ENCODE measurements around the gene SLC22A4.

Gene SLC22A4

GRCh38 chr5:132321109-132321721 is 27.0 kb downstream of the SLC22A4 start:
- Histone ChIP-seq H3K4me3 (ENCODE audit: insufficient read depth in 1 of 2, low read depth in 1 of 2, low read length in 2 of 2) (no peak overlapping the region), H2BK12ac (ENCODE audit: low read length in 2 of 2) (no peak overlapping the region), H4K8ac (ENCODE audit: low read length) (no peak overlapping the region), H3K4me1 (ENCODE audit: control insufficient read depth, insufficient read depth, low read depth, low read length) (peaks cover 12% of the 10 kb centered on the region), H3K9me3 (ENCODE audit: control insufficient read depth, low read length) (no peaks in the 10 kb centered on the region), H2BK120ac (ENCODE audit: low read depth, low read length) (no peak overlapping the region), H2AK5ac (ENCODE audit: low read length, severe bottlenecking) (no peak overlapping the region), H3K27me3 (ENCODE audit: control insufficient read depth in 1 of 2, insufficient read depth in 1 of 2, low read length in 2 of 2) (no peaks in the 10 kb centered on the region), H3K23ac (ENCODE audit: low read length in 2 of 2) (no peak overlapping the region), H3K79me1 (replicated peaks; ENCODE audit: low read length, poor library complexity, severe bottlenecking) (peaks cover 1% of the 10 kb centered on the region), H3K4ac (ENCODE audit: low read depth in 1 of 2, low read length in 2 of 2) (no peak overlapping the region), H4K91ac (ENCODE audit: low read length) (no peak overlapping the region), H3K14ac (ENCODE audit: low read length in 2 of 2) (no peak overlapping the region), H2BK15ac (ENCODE audit: low read depth, poor library complexity, severe bottlenecking) (no peak overlapping the region), H3K27ac (ENCODE audit: low read length, poor library complexity, severe bottlenecking) (no peak overlapping the region), H3K9ac (ENCODE audit: low read length) (no peak overlapping the region), H3K36me3 (ENCODE audit: control insufficient read depth in 1 of 2, insufficient read depth in 2 of 2, low read depth in 1 of 2, low read length in 2 of 2) (peaks cover 13 to 19% of the 10 kb centered on the region in 2 experiments), H2BK5ac (ENCODE audit: low read depth, low read length, poor library complexity, severe bottlenecking) (no peak overlapping the region), H2AFZ (ENCODE audit: low read depth, low read length) (no peak overlapping the region), H3K18ac (ENCODE audit: low read depth in 1 of 2, low read length in 2 of 2) (no peak overlapping the region), H3K4me2 (ENCODE audit: low read length, poor library complexity, severe bottlenecking) (no peak overlapping the region)
- 95% methylated on average over 3 of the region's 3 CpGs for WGBS
- DNase-seq: no peak

GRCh38 chr5:132322266-132322665 is 28.1 kb downstream of the SLC22A4 start:
- H2BK12ac ChIP-seq (ENCODE audit: low read length in 2 of 2): no peak overlapping the region

GRCh38 chr5:132323202-132323601 is 29.0 kb downstream of the SLC22A4 start:
- Histone ChIP-seq H2BK120ac (ENCODE audit: low read depth, low read length) (no peak overlapping the region), H3K9me3 (ENCODE audit: control insufficient read depth, low read length) (no peaks in the 10 kb centered on the region), H3K4ac (ENCODE audit: low read depth in 1 of 2, low read length in 2 of 2) (no peak overlapping the region), H3K27ac (ENCODE audit: low read length, poor library complexity, severe bottlenecking) (no peak overlapping the region), H4K8ac (ENCODE audit: low read length) (no peak overlapping the region), H2BK5ac (ENCODE audit: low read depth, low read length, poor library complexity, severe bottlenecking) (no peak overlapping the region), H3K36me3 (ENCODE audit: control insufficient read depth in 1 of 2, insufficient read depth in 2 of 2, low read depth in 1 of 2, low read length in 2 of 2) (peaks cover 11 to 14% of the 10 kb centered on the region in 2 experiments), H2AFZ (ENCODE audit: low read depth, low read length) (no peak overlapping the region), H3K4me2 (ENCODE audit: low read length, poor library complexity, severe bottlenecking) (no peak overlapping the region), H3K4me3 (ENCODE audit: insufficient read depth in 1 of 2, low read depth in 1 of 2, low read length in 2 of 2) (no peak overlapping the region), H3K14ac (ENCODE audit: low read length in 2 of 2) (no peak overlapping the region), H2BK15ac (ENCODE audit: low read depth, poor library complexity, severe bottlenecking) (no peak overlapping the region), H3K18ac (ENCODE audit: low read depth in 1 of 2, low read length in 2 of 2) (no peak overlapping the region), H3K9ac (ENCODE audit: low read length) (no peak overlapping the region), H3K23ac (ENCODE audit: low read length in 2 of 2) (no peak overlapping the region), H2AK5ac (ENCODE audit: low read length, severe bottlenecking) (no peak overlapping the region), H3K27me3 (ENCODE audit: control insufficient read depth in 1 of 2, insufficient read depth in 1 of 2, low read length in 2 of 2) (no peaks in the 10 kb centered on the region), H4K91ac (ENCODE audit: low read length) (no peak overlapping the region), H3K4me1 (ENCODE audit: control insufficient read depth, insufficient read depth, low read depth, low read length) (peaks cover 16% of the 10 kb centered on the region), H2BK12ac (ENCODE audit: low read length in 2 of 2) (no peak overlapping the region), H3K79me1 (replicated peaks; ENCODE audit: low read length, poor library complexity, severe bottlenecking) (peaks cover 1% of the 10 kb centered on the region)
- no peak for DNase-seq
- 86% methylated on average over 5 of the region's 5 CpGs for WGBS

More at GRCh38 chr5:132322266-132322665, 28.1 kb downstream of the SLC22A4 start:
- H3K18ac ChIP-seq (ENCODE audit: low read depth in 1 of 2, low read length in 2 of 2): no peak overlapping the region
- no peak overlapping the region for H2BK5ac ChIP-seq (ENCODE audit: low read depth, low read length, poor library complexity, severe bottlenecking)
- peaks cover 13 to 14% of the 10 kb centered on the region in 2 experiments for H3K36me3 ChIP-seq (ENCODE audit: control insufficient read depth in 1 of 2, insufficient read depth in 2 of 2, low read depth in 1 of 2, low read length in 2 of 2)
- H2AK5ac ChIP-seq (ENCODE audit: low read length, severe bottlenecking): no peak overlapping the region
- H3K9me3 ChIP-seq (ENCODE audit: control insufficient read depth, low read length): no peaks in the 10 kb centered on the region
- no peak overlapping the region for H2AFZ ChIP-seq (ENCODE audit: low read depth, low read length)
- H3K14ac ChIP-seq (ENCODE audit: low read length in 2 of 2): no peak overlapping the region
- H3K4me1 ChIP-seq (ENCODE audit: control insufficient read depth, insufficient read depth, low read depth, low read length): peaks cover 12% of the 10 kb centered on the region
- peak overlapping the region; percentile 22 for H3K27ac ChIP-seq (ENCODE audit: low read length, poor library complexity, severe bottlenecking)
- H4K91ac ChIP-seq (ENCODE audit: low read length): no peak overlapping the region
- no peak overlapping the region for H2BK15ac ChIP-seq (ENCODE audit: low read depth, poor library complexity, severe bottlenecking)
- H2BK120ac ChIP-seq (ENCODE audit: low read depth, low read length): no peak overlapping the region
- no peak overlapping the region for H3K4me2 ChIP-seq (ENCODE audit: low read length, poor library complexity, severe bottlenecking)
- WGBS: 62% methylated on average over 10 of the region's 11 CpGs
- no peak overlapping the region for H3K4me3 ChIP-seq (ENCODE audit: insufficient read depth in 1 of 2, low read depth in 1 of 2, low read length in 2 of 2)
- H3K27me3 ChIP-seq (ENCODE audit: control insufficient read depth in 1 of 2, insufficient read depth in 1 of 2, low read length in 2 of 2): no peaks in the 10 kb centered on the region
- H3K23ac ChIP-seq (ENCODE audit: low read length in 2 of 2): no peak overlapping the region
- H3K4ac ChIP-seq (ENCODE audit: low read depth in 1 of 2, low read length in 2 of 2): no peak overlapping the region
- DNase-seq: no peak
- peaks cover 1% of the 10 kb centered on the region for H3K79me1 ChIP-seq (replicated peaks; ENCODE audit: low read length, poor library complexity, severe bottlenecking)
- no peak overlapping the region for H3K9ac ChIP-seq (ENCODE audit: low read length)
- no peak overlapping the region for H4K8ac ChIP-seq (ENCODE audit: low read length)

DNA sequence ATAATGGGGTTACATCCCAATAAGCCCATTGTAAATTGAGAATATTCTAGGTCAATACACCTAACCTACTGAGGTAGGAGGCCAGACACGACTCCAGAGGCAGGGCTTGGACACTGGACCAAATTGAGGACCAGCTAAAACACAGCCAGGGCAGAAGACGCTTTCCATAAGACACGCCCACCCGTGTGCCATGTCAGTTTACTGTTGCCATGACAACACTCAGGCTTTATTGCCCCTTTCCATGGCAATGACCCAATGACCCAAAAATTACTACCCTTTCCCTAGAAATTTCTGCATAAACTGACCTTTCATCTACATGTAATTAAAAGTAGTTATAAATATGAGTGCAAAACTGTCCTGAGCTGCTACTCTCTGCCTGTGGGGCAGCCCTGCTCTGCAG is 31.5 kb downstream of the SLC22A4 start:
- Histone ChIP-seq H3K27ac (ENCODE audit: low read length, poor library complexity, severe bottlenecking) (no peak overlapping the region), H3K14ac (ENCODE audit: low read length in 2 of 2) (no peak overlapping the region)
- WGBS: 87% methylated on average over 4 of the region's 4 CpGs

More for the DNA sequence above, 31.5 kb downstream of the SLC22A4 start:
- Histone ChIP-seq H2AFZ (ENCODE audit: low read depth, low read length) (no peak overlapping the region), H3K9me3 (ENCODE audit: control insufficient read depth, low read length) (no peaks in the 10 kb centered on the region), H4K8ac (ENCODE audit: low read length) (no peak overlapping the region), H2BK15ac (ENCODE audit: low read depth, poor library complexity, severe bottlenecking) (no peak overlapping the region), H4K91ac (ENCODE audit: low read length) (no peak overlapping the region), H3K4me3 (ENCODE audit: insufficient read depth in 1 of 2, low read depth in 1 of 2, low read length in 2 of 2) (no peak overlapping the region), H3K4ac (ENCODE audit: low read depth in 1 of 2, low read length in 2 of 2) (no peak overlapping the region), H3K79me1 (replicated peaks; ENCODE audit: low read length, poor library complexity, severe bottlenecking) (peaks cover 3% of the 10 kb centered on the region), H3K27me3 (ENCODE audit: control insufficient read depth in 1 of 2, insufficient read depth in 1 of 2, low read length in 2 of 2) (no peaks in the 10 kb centered on the region), H3K23ac (ENCODE audit: low read length in 2 of 2) (no peak overlapping the region), H2BK120ac (ENCODE audit: low read depth, low read length) (no peak overlapping the region), H3K4me1 (ENCODE audit: control insufficient read depth, insufficient read depth, low read depth, low read length) (peaks cover 10% of the 10 kb centered on the region), H3K18ac (ENCODE audit: low read depth in 1 of 2, low read length in 2 of 2) (no peak overlapping the region), H3K9ac (ENCODE audit: low read length) (no peak overlapping the region), H2BK5ac (ENCODE audit: low read depth, low read length, poor library complexity, severe bottlenecking) (no peak overlapping the region), H2BK12ac (ENCODE audit: low read length in 2 of 2) (no peak overlapping the region), H3K4me2 (ENCODE audit: low read length, poor library complexity, severe bottlenecking) (no peak overlapping the region), H2AK5ac (ENCODE audit: low read length, severe bottlenecking) (no peak overlapping the region), H3K36me3 (ENCODE audit: control insufficient read depth in 1 of 2, insufficient read depth in 2 of 2, low read depth in 1 of 2, low read length in 2 of 2) (peaks cover 15 to 27% of the 10 kb centered on the region in 2 experiments)
- DNase-seq: no peak
